ENCODE measurements around the gene APP.

DNA sequence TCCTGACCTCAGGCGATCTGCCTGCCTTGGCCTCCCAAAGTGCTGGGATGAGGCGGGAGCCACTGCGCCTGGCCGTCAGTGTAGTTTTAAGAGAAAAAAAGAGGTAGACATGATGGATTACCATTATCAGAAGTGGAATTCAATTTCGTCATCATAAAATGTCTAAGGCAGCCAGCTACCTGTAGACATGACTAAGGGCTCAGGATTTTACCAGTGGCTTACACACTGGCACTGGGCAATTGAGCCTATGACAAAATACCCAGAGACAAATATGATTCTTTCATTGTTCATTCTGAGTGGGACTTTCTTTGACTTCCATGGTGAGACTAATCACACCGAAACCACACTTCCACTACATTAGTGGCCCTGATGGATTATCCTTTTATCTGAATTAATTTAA, 254.3 kb downstream of the APP start:
- TF ChIP-seq, protein P1, sequence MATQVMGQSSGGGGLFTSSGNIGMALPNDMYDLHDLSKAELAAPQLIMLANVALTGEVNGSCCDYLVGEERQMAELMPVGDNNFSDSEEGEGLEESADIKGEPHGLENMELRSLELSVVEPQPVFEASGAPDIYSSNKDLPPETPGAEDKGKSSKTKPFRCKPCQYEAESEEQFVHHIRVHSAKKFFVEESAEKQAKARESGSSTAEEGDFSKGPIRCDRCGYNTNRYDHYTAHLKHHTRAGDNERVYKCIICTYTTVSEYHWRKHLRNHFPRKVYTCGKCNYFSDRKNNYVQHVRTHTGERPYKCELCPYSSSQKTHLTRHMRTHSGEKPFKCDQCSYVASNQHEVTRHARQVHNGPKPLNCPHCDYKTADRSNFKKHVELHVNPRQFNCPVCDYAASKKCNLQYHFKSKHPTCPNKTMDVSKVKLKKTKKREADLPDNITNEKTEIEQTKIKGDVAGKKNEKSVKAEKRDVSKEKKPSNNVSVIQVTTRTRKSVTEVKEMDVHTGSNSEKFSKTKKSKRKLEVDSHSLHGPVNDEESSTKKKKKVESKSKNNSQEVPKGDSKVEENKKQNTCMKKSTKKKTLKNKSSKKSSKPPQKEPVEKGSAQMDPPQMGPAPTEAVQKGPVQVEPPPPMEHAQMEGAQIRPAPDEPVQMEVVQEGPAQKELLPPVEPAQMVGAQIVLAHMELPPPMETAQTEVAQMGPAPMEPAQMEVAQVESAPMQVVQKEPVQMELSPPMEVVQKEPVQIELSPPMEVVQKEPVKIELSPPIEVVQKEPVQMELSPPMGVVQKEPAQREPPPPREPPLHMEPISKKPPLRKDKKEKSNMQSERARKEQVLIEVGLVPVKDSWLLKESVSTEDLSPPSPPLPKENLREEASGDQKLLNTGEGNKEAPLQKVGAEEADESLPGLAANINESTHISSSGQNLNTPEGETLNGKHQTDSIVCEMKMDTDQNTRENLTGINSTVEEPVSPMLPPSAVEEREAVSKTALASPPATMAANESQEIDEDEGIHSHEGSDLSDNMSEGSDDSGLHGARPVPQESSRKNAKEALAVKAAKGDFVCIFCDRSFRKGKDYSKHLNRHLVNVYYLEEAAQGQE (IDR thresholded peaks at IDR 0.05; ENCODE audit: low read depth, low read length), result no peak
- TF ChIP-seq RFX5 (IDR thresholded peaks at IDR 0.05; ENCODE audit: low read depth, low read length), result no peak
- TF ChIP-seq EZH2 (IDR thresholded peaks at IDR 0.05; ENCODE audit: borderline replicate concordance, control insufficient read depth, low read depth, low read length), result no peak
- TF ChIP-seq CHD2 (IDR thresholded peaks at IDR 0.05; ENCODE audit: borderline replicate concordance, low read depth, low read length), result no peak
- TF ChIP-seq, protein P2, sequence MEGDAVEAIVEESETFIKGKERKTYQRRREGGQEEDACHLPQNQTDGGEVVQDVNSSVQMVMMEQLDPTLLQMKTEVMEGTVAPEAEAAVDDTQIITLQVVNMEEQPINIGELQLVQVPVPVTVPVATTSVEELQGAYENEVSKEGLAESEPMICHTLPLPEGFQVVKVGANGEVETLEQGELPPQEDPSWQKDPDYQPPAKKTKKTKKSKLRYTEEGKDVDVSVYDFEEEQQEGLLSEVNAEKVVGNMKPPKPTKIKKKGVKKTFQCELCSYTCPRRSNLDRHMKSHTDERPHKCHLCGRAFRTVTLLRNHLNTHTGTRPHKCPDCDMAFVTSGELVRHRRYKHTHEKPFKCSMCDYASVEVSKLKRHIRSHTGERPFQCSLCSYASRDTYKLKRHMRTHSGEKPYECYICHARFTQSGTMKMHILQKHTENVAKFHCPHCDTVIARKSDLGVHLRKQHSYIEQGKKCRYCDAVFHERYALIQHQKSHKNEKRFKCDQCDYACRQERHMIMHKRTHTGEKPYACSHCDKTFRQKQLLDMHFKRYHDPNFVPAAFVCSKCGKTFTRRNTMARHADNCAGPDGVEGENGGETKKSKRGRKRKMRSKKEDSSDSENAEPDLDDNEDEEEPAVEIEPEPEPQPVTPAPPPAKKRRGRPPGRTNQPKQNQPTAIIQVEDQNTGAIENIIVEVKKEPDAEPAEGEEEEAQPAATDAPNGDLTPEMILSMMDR (IDR thresholded peaks at IDR 0.05 in 2 of 3, conservative IDR thresholded peaks at IDR 0.05 in 1 of 3; ENCODE audit: control insufficient read depth in 2 of 3, extremely low read depth in 1 of 3, insufficient read depth in 1 of 3, low read depth in 3 of 3, low read length in 3 of 3), result no peak
- TF ChIP-seq NR2C1 (IDR thresholded peaks at IDR 0.05), result no peak
- no peak for TF ChIP-seq HCFC1 (IDR thresholded peaks at IDR 0.05; ENCODE audit: low read length)
- no peak for TF ChIP-seq POLR2A (IDR thresholded peaks at IDR 0.05; ENCODE audit: low read depth, low read length)
- TF ChIP-seq MYC (IDR thresholded peaks at IDR 0.05; ENCODE audit: insufficient read depth, insufficient read length, insufficient replicate concordance, low read length, severe bottlenecking), result no peak
- TF ChIP-seq, protein P3, sequence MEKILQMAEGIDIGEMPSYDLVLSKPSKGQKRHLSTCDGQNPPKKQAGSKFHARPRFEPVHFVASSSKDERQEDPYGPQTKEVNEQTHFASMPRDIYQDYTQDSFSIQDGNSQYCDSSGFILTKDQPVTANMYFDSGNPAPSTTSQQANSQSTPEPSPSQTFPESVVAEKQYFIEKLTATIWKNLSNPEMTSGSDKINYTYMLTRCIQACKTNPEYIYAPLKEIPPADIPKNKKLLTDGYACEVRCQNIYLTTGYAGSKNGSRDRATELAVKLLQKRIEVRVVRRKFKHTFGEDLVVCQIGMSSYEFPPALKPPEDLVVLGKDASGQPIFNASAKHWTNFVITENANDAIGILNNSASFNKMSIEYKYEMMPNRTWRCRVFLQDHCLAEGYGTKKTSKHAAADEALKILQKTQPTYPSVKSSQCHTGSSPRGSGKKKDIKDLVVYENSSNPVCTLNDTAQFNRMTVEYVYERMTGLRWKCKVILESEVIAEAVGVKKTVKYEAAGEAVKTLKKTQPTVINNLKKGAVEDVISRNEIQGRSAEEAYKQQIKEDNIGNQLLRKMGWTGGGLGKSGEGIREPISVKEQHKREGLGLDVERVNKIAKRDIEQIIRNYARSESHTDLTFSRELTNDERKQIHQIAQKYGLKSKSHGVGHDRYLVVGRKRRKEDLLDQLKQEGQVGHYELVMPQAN (conservative IDR thresholded peaks at IDR 0.05), result no peak
- TF ChIP-seq EP300 (IDR thresholded peaks at IDR 0.05; ENCODE audit: borderline replicate concordance in 1 of 2, control insufficient read depth in 1 of 2, low read depth in 2 of 2, low read length in 2 of 2), result no peak
- TF ChIP-seq FOXK2 (IDR thresholded peaks at IDR 0.05), result no peak

Measured in GM12878 (cell line).